Fibroblast of skin of abdomen (primary cell): ENCODE measurements around the gene TAF3.
A peak's percentile ranks its signal among the peaks of the same experiment; 100 is the strongest.

ENCODE experiments used
- DNase-seq: peaks from one replicate; pipeline ENCODE4 v3.0.0-alpha.2; 2013

Gene TAF3

GRCh38 chr10:8048281-8049008, 230.1 kb downstream of the TAF3 start:
- no peak for DNase-seq

DNA sequence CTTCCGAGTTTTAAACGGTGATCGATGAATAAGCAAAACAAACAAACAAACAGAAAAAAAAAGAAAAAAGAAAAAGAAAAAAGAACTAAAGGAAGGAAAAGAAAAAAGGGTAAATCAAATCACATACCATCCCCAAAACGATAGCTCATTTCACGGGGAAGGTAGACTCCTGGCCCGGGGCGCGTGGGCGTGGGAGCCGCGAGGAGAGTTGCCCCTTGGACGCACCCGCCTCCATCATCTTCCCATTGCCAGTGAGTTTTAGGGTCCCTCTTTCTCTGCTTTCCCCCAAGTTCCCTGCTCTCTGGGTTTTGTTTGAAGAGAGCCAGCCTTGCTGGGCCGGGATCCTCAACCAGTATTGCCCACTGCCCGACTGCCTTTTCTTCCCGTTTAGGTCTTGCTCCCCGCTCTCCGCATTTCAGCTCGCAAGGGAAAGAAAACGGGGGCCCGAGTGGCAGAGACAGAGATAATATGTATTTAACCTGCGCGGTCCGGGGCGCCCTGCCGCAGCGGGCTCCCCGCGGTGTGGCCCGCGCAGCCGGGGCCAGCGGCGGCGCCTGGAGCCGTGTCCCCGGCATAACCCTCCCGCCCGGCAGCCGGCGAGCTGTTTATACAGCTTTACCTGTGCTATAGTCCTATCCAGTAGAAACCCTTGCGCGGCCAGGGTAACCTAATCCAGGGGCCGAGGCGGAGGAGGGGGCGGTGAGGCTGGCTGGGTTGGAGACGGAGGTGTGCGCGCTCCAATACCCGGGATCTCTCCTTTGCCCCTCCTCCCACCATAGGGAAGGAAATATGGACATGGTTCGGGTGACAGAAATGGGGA, 230.9 kb downstream of the TAF3 start:
- DNase-seq: no peak

DNA sequence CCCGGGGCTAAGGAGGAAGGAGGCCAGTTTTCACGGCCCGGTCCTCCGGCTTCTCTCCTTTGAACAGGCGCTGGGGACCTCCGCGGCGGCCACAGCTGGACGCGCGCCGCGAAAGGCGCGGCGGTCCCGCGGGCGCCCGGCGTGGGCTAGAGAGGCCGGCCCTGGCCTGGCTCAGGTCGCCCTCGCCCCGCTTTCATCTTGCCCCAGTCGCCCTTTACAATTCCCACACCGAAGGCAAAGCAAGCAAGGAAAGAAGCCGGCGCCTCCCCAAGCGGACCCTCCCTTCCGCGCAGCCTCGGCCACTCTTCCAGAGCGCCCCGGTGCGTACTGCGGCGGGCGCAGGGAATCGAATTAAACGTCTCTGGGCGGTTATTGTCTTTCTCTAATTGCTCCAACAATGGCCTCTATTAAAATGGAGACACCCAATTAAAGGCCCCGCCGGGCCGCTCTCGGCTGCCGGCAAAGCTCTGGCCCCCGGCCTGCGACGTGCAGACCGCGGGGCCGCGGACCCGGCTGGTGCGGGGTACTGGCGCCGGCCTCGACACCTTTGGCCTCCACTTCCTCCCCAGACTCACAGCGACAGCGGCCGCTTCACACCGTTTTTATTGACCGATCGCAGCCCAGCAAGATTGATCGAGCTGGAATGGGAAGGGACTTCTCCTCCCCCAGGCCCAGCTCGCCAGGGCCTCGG, 231.7 kb downstream of the TAF3 start:
- no peak for DNase-seq

DNA sequence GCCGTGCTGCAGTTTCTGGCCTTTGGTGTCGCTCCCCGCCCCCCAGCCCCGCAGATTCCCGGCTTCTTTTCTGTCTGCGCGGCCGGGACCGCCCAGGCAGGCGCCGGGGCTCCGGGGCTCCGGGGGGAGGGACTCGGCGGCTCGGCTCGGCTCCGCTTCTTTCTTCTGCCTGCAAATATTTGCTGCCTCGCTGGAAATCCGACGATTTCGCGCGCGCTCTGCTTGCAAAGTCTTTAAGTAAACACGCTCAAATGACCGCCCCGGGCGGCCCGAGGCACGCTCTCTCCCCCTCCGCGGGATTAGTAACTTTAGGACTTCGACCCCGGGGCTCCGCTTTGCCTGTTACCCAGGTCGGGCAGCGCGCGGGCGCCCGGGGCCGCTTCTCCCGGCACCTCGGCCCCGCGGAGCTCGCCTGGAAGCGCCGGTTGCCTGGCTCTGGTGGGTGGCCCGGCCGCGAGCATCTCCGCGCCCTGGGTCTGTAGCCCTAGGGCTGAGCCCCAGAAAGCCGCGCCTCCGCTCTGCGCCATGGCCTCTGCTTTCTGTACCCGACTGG, 232.3 kb downstream of the TAF3 start:
- DNase-seq: peak; percentile 31

DNA sequence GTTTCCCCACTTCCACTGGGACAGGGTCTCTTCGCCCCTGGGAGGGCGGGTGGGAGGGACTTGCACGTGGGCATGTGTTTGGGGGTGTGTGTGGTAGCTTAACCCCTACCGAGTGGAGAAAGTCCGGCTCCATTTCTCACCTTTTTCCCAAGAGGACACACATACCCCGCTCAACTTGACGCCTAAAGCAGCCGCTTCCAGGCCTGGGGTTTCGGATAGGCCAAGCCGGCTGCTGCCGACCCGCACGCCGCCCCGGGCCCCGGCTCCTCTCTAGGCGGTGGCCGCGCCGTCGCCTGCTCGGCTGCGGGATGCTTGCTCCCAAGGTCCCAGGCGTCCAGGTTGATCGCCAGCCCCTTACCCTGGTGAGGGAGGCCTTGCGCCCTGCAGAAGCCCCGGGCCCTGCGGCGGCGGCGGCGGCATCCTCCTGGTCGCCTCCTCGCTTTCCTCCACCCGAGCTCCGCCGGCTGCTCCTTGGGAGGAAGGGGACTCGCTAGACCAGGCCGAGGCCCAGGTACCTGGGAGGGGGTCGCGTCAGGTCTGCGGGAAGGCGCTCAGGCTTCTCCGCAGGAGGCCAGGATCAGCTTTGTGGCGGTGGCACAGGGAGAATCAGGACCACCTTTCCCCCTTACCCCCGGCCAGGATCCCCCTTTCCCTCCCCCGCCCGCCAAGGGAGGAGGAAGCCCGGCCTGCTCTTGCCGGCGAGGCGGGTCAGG, 233.0 kb downstream of the TAF3 start:
- no peak for DNase-seq

DNA sequence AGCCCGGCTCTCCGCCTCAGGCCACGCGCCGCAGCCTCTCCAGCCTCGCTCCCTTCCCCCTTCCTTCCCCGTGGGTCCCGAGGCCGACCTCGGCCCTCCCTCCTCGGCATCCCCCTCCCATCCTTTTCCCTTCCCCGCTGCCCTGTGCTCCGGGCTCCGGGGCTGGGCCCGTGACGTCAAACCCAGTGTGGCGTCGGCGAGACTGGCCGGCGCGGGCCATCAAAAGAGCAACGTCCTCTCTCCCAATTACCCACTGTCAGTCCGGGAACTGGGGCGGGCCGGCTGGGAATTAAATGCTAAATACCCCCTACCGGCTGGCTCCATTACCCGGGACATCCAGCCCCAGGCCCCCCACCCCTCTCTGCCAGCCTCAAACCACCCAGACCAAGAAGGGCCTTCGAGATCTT, 233.5 kb downstream of the TAF3 start:
- no peak for DNase-seq

- no peak for DNase-seq
Measured at GRCh38 chr10:8052341-8052955, 234.1 kb downstream of the TAF3 start.

GRCh38 chr10:8052956-8053445, 234.7 kb downstream of the TAF3 start:
- DNase-seq: no peak

- peak; percentile 85 for DNase-seq
Measured at GRCh38 chr10:8053446-8054243, 235.3 kb downstream of the TAF3 start.

DNA sequence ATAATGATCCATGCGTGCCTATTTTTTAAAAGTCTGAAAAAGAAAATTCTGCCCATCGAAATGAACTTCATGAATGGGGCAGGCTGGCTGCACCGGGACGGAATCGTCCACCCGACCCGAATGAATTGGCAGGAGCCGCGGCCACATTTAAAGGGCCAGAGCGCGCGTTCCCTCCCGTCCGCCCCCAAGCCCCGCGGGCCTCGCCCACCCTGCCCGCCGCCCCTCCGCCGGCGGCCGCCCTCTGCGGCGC, 235.9 kb downstream of the TAF3 start:
- peak; percentile 22 for DNase-seq

GRCh38 chr10:8054494-8055407, 236.4 kb downstream of the TAF3 start, which contains the start of gene GATA3:
GATA3 (plus strand) TSS chr10:8054688; CDS start chr10:8055656, 968 bp downstream.
- DNase-seq: peak; percentile 56

GRCh38 chr10:8055420-8056349, 237.4 kb downstream of the TAF3 start:
- DNase-seq: no peak

GRCh38 chr10:8056378-8056777, 238.1 kb downstream of the TAF3 start:
- DNase-seq: no peak

GRCh38 chr10:8056871-8057331, 238.6 kb downstream of the TAF3 start:
- DNase-seq: no peak

GRCh38 chr10:8057636-8058273, 239.4 kb downstream of the TAF3 start:
- no peak for DNase-seq

GRCh38 chr10:8058274-8059111, 240.2 kb downstream of the TAF3 start:
- DNase-seq: no peak
